GM21515 (cell line): ENCODE measurements around the gene RASD2.

Experiments used
- ATAC-seq: cut with Tn5 transposase; IDR thresholded peaks from one replicate; pipeline ENCODE4 v1.9.1; 2021; ENCODE audit not compliant: unreplicated experiment

RASD2 gene

GRCh38 chr22:35518811-35519210, 21.8 kb upstream of the RASD2 start:
- no peak for ATAC-seq

GRCh38 chr22:35519306-35520000, 21.2 kb upstream of the RASD2 start:
- ATAC-seq, result no peak

GRCh38 chr22:35521358-35522224, 19.0 kb upstream of the RASD2 start:
- no peak for ATAC-seq

DNA sequence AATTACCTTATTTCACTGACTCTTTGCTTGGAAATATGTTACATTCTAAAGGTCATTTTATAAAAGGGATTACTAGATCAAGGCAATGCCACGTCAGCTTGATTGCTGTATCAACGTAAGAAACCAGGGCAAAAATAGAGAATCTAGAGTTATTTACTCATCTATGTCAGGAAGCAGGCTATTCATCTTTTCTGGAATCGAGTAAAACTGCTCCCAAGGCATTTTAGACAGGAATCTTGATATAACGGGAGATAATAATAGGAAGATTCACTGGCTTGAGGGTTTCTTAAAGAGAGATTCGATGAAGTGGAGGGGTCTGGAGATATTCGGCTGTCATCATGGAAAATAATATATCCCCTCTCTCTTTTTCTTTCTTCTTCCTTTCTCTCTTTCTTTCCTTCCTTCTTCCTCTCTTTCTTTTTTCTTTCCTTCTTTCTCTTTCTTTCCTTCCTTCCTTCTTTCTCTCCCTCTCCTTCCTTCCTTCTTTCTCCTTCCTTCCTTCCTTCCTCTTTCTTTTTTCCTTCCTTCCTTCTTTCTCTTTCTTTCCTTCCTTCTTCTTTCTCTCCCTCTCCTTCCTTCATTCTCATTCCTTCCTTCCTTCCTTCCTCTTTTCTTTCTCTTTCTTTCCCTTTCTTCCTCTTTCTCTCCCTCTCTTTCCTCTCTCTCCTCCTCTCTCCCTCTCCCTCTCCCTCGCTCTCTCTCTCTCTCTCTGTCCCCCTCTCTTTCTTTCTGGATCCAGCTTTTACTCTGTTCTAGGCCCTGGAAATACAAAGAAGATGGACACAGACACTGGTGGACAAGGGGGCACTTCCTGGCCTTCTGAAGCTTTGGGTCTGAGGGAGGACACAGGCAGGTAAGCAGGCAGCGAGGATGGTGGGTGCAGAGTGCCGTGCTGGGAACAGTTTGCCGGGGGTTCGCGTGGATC, 18.1 kb upstream of the RASD2 start:
- no peak for ATAC-seq

- ATAC-seq, result no peak
Observed at GRCh38 chr22:35523167-35523947, 17.3 kb upstream of the RASD2 start.

DNA sequence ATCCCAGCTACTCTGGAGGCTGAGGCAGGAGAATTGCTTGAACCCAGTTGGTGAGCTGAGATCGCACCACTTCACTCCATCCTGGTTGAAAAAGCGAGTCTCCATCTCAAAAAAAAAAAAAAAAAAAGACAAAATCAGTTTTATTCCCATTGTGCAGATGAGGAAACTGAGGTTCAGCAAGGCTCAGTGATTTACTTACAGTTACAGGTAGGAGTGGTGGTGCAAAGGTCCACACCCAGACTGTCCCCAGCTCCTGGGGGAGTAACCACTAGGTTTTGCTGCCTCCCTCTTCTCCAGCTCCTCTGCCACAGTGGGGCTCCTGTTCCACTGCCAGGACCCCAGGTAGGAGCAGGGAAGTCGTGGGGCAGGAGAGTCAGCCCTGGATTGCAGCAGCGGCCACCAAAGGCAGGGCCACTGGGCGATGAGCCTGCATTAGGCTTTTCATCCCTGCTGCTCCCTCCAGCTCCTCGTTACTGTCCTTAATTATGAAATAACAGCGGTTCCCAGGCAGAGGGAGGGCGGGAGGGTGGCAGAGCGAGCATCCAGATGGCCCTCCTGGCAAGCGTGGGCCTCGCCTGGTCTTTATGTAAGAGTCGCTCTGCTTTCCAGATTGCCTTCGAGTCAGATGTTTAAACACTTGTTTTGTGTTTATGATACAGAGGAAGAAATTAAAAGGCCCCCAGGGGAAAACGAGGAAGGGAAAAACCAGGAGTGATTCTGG, 15.5 kb upstream of the RASD2 start:
- ATAC-seq, result no peak

GRCh38 chr22:35525687-35526332, 14.8 kb upstream of the RASD2 start:
- ATAC-seq, result no peak

- ATAC-seq, result no peak
Observed at GRCh38 chr22:35526333-35526979, 14.2 kb upstream of the RASD2 start.

- no peak for ATAC-seq
Observed at GRCh38 chr22:35528927-35529326, 11.7 kb upstream of the RASD2 start.

DNA sequence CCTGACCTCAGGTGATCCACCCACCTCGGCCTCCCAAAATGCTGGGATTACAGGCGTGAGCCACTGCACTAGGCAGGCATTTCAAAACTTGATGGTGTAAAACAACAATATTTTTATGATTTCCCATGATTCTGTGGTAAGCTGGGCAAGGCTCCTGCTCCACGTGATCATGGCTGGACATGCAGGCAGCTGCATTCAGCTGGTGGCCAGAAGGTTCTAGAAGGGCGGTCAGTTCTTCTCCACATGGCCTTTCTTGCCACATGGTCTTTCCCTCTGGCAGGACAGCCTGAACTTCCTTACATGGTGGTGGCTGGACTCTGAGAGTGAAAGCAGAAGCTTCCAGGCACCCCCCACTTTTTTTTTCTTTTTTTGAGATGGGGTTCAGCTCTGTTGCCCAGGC, 9.9 kb upstream of the RASD2 start:
- no peak for ATAC-seq

GRCh38 chr22:35531202-35531601, 9.4 kb upstream of the RASD2 start:
- ATAC-seq, result no peak

GRCh38 chr22:35531676-35532075, 9.0 kb upstream of the RASD2 start:
- ATAC-seq, result no peak

- ATAC-seq, result no peak
Observed at GRCh38 chr22:35533365-35534029, 7.1 kb upstream of the RASD2 start.

DNA sequence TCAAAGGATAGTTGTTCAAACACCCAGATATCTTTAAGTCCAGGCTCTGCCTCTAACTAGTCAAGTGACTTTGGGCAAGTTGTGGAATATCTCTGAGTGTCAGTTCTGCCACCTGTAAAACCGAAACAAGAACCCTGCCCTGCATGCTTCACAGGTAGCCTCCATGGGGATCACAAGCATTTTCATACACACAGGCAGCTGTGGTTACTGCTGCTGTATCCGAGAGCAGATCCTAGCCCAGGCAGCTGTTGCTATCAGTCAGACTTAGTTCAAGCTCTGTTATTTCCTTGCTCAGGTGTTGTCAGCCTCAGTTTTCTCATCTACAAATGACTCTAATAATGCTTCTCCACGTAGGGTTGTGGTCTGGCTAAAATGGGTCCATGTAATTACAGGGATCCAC, 6.5 kb upstream of the RASD2 start:
- ATAC-seq, result no peak

GRCh38 chr22:35537232-35537631, 3.4 kb upstream of the RASD2 start:
- ATAC-seq, result no peak

DNA sequence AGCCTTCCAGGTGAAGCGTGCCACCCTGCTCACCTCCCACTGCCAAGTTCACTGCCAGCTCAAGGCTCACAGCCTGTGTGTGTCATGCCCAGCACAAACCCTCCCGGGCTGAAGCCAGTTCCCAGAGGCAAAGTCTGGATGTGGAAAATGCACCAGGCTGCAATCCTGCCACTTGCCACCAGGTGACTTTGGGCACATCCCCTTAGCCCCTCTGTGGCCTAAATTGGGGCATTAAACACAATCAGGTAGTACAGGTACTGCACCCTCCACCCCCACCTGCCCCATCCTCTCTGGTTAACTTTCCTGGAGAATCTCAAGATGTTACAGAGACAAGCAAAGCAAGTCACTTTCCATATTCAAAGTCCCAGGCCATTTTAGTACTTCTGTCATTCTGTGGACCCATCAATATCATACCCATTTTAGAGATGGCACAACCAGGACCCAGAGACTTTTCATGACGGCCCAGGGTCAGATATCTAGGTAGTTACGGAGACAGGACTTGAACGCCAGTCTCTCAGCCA, 1.8 kb upstream of the RASD2 start:
- ATAC-seq, result no peak

DNA sequence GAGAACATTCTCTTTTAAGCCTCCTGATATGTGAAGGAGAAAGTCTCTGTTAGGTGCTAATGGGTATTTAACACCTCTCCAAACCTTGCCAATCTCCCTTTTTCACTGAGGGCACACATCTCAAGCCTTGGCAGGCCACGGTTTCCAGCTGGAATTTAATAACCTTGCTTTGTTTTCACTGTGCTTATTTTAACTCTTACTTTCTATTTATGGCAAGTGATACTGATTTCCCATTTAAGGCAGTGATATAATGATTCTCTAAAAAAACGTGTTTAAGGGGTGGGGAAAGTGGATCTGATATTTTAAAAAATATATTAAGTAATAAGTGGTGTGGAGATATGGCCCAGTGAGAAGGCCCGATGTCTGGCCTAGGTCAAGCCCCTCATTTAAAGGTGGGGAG, 1.1 kb upstream of the RASD2 start:
- no peak for ATAC-seq

- no peak for ATAC-seq
Observed at GRCh38 chr22:35539910-35540594, 579 bp upstream of the RASD2 start.
